RWPE2 (cell line): ENCODE measurements around the gene CRADD.

Experiments used
- ATAC-seq: fragments of 200-7000 bp; cut with Tn5 transposase; 3 replicates; pipeline ENCODE4 v1.9.1; 2021; ENCODE audit warnings: low read depth
- DNase-seq: peaks from one replicate; pipeline ENCODE4 v3.0.0-alpha.2; 2020; ENCODE audit warnings: low spot score
- H3K27ac ChIP-seq: fragments of 450-650 bp; 2 replicates; pipeline ENCODE4 v1.5.1; 2017; ENCODE audit warnings: mild to moderate bottlenecking; ENCODE audit not compliant: poor library complexity, severe bottlenecking
- H3K27me3 ChIP-seq: fragments of 250-450 bp; sonication (Bioruptor Pico); 2 replicates; pipeline ENCODE4 v1.5.1; 2021; ENCODE audit warnings: mild to moderate bottlenecking, moderate library complexity; ENCODE audit not compliant: insufficient read depth, poor library complexity, severe bottlenecking
- H3K36me3 ChIP-seq: fragments of 250-450 bp; sonication (Bioruptor Pico); 2 replicates; pipeline ENCODE4 v1.5.1; 2020; ENCODE audit warnings: low read depth, mild to moderate bottlenecking, moderate library complexity
- H3K4me1 ChIP-seq: fragments of 250-450 bp; sonication (Bioruptor Pico); 2 replicates; pipeline ENCODE4 v1.5.1; 2021; ENCODE audit warnings: mild to moderate bottlenecking, moderate library complexity; ENCODE audit not compliant: insufficient read depth, poor library complexity, severe bottlenecking
- H3K4me3 ChIP-seq: fragments of 250-450 bp; sonication (Bioruptor Pico); 2 replicates; pipeline ENCODE4 v1.5.1; 2021; ENCODE audit warnings: mild to moderate bottlenecking, moderate library complexity; ENCODE audit not compliant: severe bottlenecking
- H3K9me3 ChIP-seq: fragments of 250-450 bp; sonication (Bioruptor Pico); 2 replicates; pipeline ENCODE4 v1.5.1; 2021; ENCODE audit warnings: mild to moderate bottlenecking, moderate library complexity; ENCODE audit not compliant: severe bottlenecking
- CTCF ChIP-seq: fragments of 450-650 bp; IDR thresholded peaks from one replicate; pipeline ENCODE4 v1.5.1; 2017; ENCODE audit warnings: mild to moderate bottlenecking, moderate library complexity; ENCODE audit not compliant: poor library complexity, severe bottlenecking

The CRADD gene

GRCh38 chr12:93851257-93851671, 174.1 kb downstream of the CRADD start:
- no peak for ATAC-seq
- no peak for TF ChIP-seq CTCF
- H3K9me3 ChIP-seq: no peaks in the 10 kb centered on the region
- H3K4me1 ChIP-seq: no peaks in the 10 kb centered on the region
- H3K27me3 ChIP-seq: no peaks in the 10 kb centered on the region
- no peak overlapping the region for H3K4me3 ChIP-seq
- H3K36me3 ChIP-seq: no peaks in the 10 kb centered on the region
- no peak overlapping the region for H3K27ac ChIP-seq
- DNase-seq: no peak

DNA sequence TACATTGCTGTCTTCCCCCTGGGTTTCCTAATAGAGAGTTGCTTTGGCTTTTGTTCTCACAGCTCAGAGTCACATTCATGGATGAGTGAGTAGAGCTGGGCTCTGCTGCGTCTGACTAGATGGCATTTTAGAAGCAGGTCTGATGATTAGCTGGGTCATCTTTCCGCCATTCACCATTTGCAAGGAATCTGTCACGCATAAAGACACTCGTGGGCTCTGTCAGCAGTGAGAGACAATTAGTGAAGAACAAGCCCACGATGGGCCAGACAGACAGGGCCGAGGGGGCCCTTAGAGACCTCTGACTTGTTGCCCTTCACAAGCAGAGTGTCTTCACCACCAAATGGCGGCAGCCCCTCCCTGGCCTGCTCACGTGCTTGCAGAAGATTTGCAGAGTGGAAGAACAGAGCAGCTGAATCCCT, 175.0 kb downstream of the CRADD start:
- Histone ChIP-seq H3K27me3 (no peaks in the 10 kb centered on the region), H3K9me3 (no peaks in the 10 kb centered on the region), H3K4me3 (no peak overlapping the region), H3K27ac (no peak overlapping the region), H3K36me3 (no peaks in the 10 kb centered on the region), H3K4me1 (no peaks in the 10 kb centered on the region)
- TF ChIP-seq CTCF: no peak
- no peak for DNase-seq
- no peak for ATAC-seq

DNA sequence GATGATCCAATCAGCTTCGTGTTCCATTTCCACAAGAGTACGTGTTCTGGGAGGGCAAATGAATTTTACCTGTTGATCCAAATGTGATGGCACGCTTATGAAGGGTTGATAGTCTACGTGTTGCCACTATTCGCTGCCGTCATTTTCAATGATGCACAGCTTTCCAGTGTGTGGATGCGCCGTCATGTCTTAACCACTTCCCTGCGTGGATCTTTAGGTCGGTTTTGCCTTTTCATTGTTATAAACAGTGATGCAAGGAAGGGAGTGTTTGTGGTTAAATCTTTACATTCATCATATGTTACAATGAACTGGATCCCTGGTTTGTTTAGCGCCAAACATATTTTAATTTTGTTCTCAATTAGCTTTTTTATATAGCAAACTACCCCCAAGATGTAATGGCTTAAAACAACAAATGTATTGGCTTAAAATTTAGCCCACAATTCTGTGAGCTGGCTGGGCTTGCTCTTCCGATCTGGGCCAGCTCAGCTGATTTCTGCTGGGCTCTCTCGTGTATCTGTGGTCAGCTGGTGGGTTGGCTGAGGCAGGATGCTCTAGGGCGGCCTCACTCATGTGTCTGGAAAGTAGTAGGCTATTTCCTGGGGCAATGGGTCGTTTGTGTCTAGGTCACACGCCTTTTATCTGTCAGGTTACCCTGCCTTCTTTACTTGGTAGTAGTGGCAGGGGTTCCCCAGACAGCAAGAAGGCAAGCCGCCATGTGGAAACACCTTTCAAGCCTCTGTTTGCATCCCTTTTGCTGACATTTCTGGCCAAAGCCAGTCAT, 176.7 kb downstream of the CRADD start:
- H3K36me3 ChIP-seq: no peaks in the 10 kb centered on the region
- DNase-seq: no peak
- H3K9me3 ChIP-seq: no peaks in the 10 kb centered on the region
- ATAC-seq: no peak
- no peak for TF ChIP-seq CTCF
- no peak overlapping the region for H3K4me3 ChIP-seq
- no peak overlapping the region for H3K27ac ChIP-seq
- H3K4me1 ChIP-seq: peaks cover 3% of the 10 kb centered on the region
- H3K27me3 ChIP-seq: no peaks in the 10 kb centered on the region

GRCh38 chr12:93855261-93855660, 178.1 kb downstream of the CRADD start:
- DNase-seq: no peak
- no peak overlapping the region for H3K27ac ChIP-seq
- H3K36me3 ChIP-seq: no peaks in the 10 kb centered on the region
- ATAC-seq: no peak
- no peak for TF ChIP-seq CTCF
- H3K4me3 ChIP-seq: no peak overlapping the region
- no peaks in the 10 kb centered on the region for H3K27me3 ChIP-seq
- no peaks in the 10 kb centered on the region for H3K9me3 ChIP-seq
- H3K4me1 ChIP-seq: peaks cover 3% of the 10 kb centered on the region

DNA sequence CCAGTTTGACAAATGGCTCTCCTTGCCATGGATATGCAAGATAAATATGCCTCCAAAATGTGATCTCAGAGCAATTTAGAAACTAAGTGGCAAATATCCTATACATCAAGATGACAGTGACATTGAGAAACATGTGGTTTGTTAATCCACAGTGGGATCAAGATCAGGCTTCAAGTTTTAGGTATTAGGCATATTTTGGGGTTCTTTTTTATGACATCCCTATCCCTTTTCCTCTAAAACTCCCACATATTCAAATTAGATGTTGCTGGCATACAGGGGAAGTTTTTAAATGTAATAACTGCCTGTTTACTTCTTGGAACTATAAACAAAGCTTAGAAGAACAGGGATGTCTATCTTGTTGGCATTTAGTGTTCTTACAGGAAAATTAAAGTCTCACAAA, 179.4 kb downstream of the CRADD start:
- no peak for TF ChIP-seq CTCF
- no peak for DNase-seq

More for the DNA sequence above, 179.4 kb downstream of the CRADD start:
- Histone ChIP-seq H3K27me3 (no peaks in the 10 kb centered on the region), H3K27ac (no peak overlapping the region), H3K4me3 (no peak overlapping the region), H3K9me3 (no peaks in the 10 kb centered on the region), H3K36me3 (no peaks in the 10 kb centered on the region), H3K4me1 (peaks cover 3% of the 10 kb centered on the region)
- no peak for ATAC-seq
